Activated CD8-positive, alpha-beta memory T cell treated with anti-CD3 and anti-CD28 coated beads for 4 hours (primary cell): ENCODE results near the gene SEMA6A.
"Not testable (repeated sequence)": the region's sequence is repeated elsewhere in the genome, so short reads cannot be mapped to it uniquely, and the experiment has no call there.

Source experiments
- DNase-seq, 2 donors: peaks; one replicate each; pipeline ENCODE4 v3.0.0-alpha.2; 2020; ENCODE audit warnings: low read depth in 2 of 2

Gene SEMA6A

DNA sequence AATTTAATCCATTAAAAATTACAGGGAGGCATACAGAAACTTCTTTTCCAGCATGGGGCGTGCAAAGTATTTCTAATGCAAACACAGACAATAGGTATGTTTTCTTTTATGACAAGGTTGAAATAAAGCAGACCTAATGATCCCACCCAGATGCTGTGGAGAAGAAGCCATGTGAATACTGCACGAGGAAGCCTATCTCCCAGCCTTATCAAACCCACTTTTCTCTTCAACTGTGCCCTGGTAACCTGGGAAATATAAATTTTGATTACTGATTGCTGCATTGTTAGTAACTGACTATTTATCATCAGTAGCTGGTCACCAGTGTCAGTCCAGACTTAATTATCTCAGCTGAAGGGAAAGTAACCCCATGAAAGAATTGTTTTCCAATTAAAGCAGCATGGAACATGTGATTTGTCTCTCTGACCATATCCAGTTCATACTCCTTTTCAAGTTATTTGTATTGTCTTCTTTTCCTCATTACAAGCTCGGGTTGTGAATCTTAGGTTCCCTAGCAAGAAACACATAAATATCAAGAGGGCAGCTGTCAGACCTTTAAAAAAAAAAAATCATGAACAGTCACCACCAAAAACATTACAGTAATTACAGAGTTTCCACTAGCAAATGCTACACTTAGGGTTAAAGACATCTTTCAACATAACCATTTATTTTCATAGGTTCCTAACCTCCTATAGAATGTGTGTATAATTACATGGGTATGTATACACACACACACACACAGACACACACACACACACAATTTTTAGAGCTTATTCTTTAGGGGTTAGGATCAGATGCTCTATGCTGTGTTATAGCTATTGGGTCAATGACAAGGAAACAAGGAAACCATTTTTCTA lies 50.3 kb downstream of the SEMA6A start:
- no peak for DNase-seq

DNA sequence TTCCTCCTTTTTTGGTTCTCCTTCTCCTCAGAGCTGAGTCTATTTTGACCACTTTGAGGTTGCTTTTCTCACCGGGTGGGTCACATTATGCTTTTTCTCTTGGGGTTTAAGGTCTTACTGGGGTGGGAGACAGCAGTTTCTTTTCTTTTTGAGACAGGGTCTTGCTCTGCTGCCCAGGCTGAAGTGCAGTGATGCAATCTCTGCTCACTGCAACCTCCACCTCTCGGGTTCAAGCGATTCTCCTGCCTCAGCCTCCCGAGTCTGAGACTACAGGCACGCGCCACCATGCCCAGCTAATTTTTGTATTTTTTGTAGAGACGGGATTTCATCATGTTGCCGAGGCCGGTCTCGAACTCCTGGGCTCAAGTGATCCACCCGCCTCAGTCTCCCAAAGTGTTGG lies 51.4 kb downstream of the SEMA6A start:
- DNase-seq = not testable (repeated sequence)

DNA sequence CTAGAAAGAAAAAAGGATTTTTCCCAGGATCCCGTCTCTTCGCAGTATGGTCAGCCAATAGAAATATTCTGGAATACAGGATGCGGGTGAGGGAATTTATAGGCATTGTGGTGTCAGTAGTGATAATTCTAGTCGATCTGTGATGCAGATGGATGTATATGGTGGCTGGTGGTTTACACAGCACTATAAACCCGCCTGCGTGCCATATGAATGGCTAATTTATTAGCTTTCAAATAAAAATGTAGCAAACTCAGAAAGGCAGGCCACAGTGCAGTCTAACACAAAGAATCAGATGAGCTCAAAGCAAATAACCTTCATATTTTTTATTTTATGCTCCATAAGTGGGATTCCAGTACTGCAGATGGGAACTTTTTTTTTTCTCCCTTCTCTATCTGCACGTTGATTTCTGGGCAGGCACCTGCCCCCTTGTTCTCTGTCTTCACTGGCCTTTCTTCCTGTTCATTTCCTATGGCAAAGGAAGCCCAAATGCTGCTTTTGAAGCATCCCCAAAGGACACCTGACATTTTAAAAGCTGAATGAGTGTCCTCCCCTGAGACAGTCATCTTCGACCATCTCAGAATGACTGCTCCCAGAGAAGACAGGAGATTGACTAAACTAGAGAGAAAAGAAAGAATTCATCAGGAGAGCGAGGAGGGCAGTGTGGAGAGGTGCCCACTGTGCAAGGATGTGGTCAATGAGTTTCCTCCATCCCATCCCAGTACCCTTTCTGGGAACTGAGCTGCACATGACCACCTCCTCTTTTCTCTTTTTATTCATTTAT lies 52.1 kb downstream of the SEMA6A start:
- DNase-seq = no peak

DNA sequence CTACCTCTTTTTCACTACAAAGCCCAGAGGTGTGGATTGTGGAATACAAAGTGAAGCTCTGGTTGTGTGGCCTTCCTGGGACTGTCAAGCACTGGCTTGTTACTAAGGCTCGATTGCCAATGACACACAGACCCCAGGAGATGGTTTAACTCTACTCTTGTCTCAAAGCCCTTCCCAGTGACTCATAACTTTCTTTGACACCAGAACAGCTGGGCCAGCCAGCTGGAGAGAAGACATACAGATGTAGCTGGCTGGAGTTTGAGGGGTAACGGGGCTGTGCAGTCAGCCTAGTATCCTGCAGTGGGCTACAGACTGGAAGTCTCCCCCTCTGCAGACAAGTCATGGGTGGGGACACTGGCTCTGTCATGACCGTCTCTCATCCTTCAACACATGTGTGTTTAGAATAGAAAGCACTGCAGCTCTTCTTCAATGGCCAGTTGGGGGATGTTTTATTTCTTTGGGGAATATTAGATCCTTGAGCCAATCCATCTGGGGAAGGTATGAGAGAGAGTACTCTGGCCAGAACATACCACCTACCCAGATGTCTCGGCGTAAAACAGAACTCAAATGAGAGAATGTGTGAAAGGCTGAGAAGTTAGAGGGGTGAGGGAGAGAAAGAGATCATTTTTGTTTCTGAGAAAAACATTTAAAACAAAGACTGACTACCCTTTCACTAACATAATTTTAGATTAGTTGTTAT lies 53.3 kb downstream of the SEMA6A start:
- no peak for DNase-seq

DNA sequence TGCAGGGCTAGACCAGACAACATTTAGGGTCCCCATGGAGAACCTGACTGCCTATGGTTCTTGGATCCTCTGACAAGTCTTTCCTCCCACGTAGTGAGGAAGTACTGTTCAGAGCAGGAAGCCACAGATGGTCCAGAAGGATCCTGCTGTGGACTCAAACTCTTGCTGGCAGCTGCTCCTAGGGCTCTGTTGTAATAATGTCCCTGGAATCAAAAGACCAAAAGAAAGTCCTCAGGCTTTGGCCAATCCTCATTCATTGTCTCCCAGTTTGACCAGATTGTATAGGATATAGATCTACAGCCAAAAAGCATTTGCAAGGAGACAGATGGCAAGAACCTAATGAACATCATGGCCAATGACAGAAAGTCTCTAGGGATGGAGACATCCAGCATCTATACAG lies 53.9 kb downstream of the SEMA6A start:
- DNase-seq = no peak

DNA sequence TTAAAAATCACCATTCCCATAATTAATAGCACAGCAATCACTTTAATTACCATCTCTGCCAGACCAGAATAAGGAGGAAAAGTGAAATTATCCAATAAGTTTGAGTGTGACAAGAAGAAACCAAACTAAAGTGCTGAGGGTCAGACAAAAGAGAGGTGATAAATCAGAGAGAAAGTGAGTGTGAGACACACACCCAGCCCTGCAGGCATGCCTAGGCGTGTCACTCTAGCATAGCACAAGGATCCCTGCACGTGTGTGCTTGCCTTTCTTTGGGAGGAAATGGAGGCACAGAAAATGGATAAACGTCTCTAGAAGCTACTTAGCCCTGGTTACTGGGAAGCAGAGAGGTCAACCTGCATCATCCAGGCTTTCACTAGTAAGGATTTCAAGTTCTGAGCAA lies 56.2 kb downstream of the SEMA6A start:
- no peak for DNase-seq

DNA sequence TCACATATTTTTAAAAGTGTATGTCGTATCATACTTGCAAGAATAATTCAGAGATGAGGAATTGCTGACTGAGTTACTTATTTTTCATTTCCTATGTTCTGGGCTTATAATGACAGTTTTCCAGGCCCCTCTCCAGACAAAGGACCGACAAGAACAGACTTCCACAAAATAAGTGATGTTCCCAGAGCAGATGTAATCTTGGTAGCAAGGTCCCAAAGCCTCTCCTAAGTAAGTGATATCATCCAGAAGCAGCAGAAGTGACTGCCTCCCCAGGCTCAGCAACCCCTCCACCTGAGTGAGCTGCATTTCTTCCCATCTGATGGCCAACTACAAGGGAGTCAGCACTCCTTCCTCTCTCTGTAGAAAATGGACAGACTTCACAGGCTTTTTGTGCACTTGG lies 57.1 kb downstream of the SEMA6A start:
- no peak for DNase-seq

DNA sequence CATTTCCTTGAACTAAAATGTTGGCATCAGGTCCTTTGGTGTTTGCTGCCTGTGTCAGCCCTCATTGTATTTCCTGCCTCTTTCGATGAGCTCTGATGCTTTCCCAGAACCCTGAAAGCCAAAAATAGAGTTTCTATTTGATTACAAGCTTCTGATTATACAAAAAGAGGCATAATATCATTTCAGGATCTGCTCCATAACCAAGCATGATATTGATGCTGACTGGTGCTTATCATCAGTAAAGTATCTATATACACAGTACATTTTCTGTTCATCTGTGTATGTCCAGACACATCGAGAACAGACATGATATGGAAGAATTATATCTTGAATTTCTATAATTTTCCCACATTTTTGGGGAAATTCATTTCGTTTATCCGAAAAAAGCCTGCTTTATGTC lies 58.6 kb downstream of the SEMA6A start:
- no peak for DNase-seq

DNA sequence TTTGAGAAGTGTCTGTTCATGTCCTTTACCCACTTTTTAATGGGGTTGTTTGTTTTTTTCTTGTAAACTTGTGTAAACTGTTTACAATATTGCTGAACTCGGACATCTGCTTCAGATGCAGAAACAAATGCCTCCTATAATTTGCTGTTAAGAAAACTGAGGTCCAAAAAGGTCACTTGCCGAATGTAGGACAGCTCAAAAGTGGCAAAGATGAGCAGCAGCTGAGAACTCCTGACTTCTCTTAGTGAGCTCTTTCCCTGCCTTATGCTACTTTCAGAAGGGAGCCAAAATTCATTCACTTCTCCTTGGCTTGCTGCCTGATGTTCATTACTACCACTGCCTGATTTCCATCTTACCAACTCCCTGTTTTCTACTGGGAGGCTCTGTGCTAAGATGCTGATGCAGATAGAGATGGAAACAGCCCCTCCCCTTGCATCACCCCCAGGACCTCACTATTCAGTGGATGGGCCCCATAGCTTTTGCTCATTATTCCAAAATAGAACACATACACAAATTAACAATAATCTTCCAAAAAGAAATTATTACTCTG lies 60.1 kb downstream of the SEMA6A start:
- DNase-seq = no peak

DNA sequence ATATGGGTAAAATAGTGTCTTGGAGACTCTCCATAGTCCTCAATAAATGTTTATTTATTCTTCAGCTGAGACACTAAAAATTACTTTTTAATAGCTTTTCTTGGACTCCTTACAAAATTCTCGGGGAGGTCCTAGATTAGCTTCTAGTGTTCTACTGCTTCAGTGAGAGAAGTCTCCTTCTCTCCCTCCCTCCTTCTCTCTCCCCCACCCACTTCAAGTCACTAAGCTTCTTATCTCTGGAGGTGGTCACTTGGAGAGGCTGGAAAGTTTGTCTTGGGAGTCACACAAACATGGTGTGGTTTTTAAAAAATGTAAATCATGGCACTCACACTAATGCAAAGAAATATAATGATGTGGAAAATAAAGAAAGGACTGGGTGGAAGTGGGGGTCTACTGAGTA lies 64.1 kb downstream of the SEMA6A start:
- DNase-seq = no peak

DNA sequence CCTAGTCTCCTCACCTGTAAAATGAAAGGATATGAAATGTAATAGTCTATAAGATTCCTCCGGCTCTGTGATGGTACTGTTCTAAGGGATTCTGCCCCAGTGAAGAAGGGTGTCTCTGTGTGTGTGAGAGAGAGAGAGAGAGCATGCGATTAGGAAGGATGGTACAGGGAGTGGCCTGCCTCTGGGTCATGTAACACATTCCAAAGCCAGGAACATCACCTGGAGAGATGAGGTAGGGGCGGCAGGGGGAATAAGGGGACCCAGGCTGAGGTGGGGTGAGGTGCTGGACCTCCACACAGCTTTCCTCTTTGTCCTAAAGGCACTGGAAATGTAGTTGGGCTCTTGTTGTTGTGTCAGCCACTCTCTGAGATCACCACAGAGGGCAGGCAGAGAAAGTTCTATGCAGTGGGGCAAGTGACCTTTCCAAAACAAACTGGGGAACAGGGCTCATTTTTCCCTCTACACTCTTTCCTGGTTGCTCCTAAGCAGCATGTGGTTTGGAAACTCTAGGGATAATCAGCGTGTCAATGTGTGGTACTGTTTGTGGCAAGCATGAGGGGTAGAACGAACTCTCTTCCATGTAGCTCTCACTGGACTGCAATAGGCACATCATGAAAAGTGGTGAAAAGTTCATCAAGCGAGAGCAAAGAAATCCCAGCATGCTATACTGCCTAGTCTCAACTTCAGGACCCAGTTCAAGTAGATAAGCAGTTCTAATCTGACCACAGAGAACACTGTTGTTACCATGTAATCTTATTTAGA lies 65.0 kb downstream of the SEMA6A start:
- no peak for DNase-seq

DNA sequence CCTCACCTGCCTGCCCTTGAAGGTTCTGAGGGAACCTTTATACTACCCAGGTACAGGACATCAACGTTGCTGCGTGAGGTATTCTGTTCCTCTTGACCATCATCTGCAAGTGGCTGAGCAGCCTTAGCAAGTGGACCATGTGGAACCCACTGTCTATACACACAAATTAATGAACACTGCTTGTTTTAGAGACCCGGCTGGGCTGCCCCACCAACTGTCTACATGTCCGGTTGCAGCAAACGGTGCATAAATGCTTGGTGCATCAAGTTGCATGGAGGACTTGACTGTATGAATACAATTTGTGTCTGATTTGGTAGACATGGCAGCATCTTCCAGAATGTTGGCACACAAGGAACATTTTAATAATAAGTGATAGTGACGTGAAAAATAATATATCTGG lies 65.8 kb downstream of the SEMA6A start:
- DNase-seq = no peak

DNA sequence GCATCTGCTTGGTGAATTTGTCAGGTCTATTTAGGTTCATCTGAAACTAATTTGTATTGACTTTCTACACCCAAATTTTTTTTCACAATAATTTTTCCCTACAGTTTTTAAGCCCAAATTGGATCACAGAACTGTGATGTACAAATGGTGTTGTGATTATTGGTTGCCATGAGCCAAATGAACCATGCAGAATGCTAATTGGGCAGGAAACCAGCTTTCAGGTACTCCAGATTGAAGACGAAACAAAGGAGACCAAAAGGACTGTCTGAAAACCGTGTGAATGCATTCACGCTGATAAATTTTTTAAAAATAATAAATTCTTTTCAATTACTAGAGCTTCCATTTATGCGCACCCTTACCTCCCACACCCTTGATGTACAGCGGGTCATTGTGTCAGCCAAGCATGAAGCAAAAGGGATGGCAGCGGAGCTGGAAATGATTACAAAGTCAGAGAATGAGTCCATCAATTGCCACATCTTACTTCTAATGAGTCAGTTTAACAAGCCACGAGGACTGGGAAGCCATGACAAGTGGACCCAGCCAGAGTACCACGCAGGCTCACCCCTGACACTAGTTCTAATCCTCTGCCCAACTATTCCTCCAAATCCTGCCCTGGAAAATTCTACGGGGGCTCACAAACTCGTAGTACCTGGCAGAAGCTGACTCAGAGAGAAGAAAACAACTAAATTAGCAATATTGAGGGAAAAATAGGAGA lies 66.5 kb downstream of the SEMA6A start:
- DNase-seq = no peak

DNA sequence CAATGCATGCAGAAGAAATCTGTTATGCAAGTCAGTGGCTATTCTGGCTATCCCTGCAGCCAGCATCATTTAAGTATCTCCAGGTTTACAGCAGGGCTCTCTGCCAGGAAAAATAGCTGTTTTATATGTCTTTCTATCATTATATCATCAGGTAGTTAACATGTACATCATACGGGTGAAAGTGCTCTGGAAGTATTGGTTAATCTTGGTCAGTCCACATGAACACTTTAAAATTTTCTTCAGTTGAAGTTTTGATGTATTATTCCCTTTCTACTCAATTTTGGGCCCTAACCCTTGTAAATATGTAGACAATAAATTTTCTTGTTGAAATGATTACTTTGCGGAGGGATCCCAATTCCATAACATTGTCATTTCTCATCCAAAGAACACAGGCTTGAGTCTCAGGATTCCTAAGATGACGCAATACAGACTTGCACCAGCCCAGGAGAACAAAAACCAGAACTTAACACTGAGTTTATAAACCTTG lies 67.5 kb downstream of the SEMA6A start:
- DNase-seq = no peak

DNA sequence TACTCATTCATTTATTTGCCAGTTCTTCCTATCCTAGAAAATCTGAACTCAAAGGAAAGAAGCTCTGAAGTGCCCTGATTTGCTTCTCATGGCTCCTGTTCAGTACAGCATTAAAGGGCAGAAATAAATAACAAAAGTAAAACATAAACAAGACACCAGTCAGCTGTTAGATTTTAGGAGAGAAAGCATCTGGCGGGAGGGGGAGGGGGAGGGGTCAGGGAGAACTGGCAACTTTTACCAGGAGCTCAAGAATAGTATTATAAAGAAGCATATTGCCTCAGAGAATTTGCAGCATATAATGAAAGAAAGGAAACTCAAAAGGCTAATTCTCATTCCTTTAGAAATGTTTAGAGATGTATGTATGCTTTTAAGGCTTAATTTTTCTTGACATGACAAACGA lies 68.1 kb downstream of the SEMA6A start:
- DNase-seq = no peak

DNA sequence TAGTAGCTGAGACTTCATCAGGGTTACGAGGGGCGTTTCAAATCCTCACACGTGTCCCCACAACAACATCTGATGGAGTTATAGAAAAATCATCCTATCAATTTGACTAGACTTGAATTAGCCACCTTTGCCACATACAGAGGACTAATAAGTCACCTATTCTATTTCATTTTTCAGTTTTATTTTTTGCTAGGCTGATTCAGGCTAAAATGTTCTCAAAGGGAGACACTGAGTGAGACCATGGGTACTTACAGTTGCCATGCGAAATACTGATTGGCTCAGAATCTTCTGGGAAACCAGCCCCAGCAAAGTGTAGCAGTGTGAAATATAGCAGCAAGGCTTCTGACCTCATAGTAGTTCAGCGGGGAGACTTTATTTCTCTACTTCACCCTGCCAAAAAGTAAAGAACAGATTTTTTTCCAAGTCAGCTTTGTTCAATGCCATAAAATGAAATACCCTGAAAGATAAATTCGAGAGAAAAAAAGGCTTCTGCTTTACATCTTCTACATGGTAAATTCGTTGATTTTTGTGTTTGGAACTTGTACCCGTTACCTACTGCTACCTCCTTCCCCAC lies 69.9 kb downstream of the SEMA6A start:
- DNase-seq = no peak

DNA sequence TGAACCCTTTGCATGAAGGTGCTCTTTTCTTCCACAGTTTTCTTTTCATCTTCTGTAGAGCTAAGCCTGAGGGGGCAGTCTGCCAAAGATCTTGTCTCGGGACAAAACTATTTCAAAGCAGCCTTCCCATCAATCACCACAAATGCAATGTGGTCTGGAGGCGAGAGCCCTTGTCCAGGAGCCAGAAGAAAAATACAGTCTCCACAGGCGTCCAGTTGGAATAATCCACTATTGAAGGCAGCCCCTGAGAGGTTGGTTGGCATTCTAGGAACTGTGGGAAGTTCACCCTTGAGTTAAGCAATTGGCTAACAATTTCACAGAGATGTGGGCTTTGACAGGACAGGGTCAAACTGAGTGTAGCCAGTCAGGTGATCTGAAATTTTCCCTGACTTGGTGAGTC lies 72.0 kb downstream of the SEMA6A start:
- no peak for DNase-seq

DNA sequence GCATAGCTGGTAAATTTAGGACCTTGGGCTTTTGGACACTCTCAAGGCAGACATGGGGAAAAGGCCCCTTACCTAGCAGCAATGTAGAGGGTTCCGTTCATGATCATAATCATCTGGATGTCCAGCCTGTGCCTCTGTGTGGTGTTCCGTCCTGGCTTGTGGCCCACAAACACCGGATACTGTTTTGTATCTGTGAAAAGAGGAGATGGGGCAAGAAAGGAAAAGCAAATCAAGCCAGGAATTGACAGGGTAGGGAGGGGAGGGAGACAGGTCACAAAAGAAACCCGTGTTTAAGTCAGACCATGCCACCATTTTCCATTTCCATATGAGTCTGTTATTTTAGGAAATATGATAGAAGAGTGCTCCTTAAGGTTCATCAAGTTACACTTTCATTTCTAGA lies 72.5 kb downstream of the SEMA6A start:
- DNase-seq = no peak

DNA sequence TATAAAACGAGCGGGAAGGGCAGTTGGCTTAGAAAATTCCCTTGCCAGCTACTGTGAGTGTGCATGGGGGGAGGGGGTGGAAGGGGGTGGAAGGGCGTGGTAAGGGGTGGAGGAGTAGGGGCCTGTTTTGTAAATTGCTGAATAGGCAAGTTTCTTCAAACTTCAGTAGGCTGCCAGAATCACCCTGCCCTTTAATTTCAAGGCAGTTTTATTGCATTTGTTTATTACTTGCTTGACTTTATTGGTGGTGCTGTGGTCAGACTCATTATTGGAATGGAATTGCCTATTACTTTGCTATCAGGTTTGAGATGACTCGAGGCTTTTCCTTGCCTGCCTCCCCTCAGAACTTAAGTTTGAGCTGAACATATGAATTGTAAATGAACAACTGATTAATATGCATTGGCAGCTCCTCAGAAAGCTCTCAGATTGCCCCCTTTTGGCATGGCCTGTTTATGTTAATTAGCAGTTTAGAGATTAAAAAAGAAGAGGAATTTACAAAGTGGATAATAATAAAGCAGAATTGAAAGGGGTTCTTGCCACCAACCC lies 76.0 kb downstream of the SEMA6A start:
- no peak for DNase-seq

DNA sequence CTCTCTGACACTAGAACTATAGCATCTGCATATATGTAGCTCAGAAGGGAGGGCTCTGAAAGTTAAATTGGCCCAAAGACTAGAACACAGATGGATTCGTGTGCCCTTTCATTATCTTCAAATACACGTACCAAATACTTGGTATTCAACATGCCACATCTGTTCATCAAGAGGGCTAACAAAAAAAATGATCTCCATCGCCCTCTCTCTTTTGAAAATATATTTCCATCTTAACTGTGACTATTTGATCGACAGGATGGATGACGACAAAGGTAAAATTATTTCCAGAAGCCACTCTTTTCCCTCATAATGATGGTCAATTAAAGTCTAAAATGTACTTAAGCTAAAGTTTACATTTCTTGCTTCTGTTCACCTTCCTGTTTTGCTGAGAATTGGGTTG lies 77.0 kb downstream of the SEMA6A start:
- no peak for DNase-seq
